Measurements from ENCODE around the gene WNT6. TPM values are rescaled to one million over a fixed set of nuclear protein-coding genes. Genes with fewer than 3 reads are reported as not detected.

WNT6 gene
- total RNA-seq, 2 donors from 2014 or later, result 0.25 to 0.37 TPM

- Histone ChIP-seq H3K4me1 (no peaks in the 10 kb centered on the region), H3K4me3 (no peak overlapping the region), H3K9me3 (no peaks in the 10 kb centered on the region), H3K27me3 (peaks cover 27% of the 10 kb centered on the region), H3K9ac (ENCODE audit: low read depth in 2 of 2, low read length in 2 of 2) (no peak overlapping the region), H3K36me3 (no peaks in the 10 kb centered on the region), H3K27ac (no peak overlapping the region)
- DNase-seq, result no peak
- intact Hi-C loops (cut with DNase I), result no loop called here
- TF ChIP-seq CTCF (IDR thresholded peaks at IDR 0.05), result no peak
These were observed 5.8 kb downstream of the WNT6 start for GRCh38 chr2:218865396-218865795.

GRCh38 chr2:218865999-218866398 lies 6.4 kb downstream of the WNT6 start:
- Histone ChIP-seq H3K9me3 (no peaks in the 10 kb centered on the region), H3K36me3 (no peaks in the 10 kb centered on the region), H3K27ac (no peak overlapping the region), H3K27me3 (peaks cover 27% of the 10 kb centered on the region), H3K4me3 (no peak overlapping the region), H3K9ac (ENCODE audit: low read depth in 2 of 2, low read length in 2 of 2) (no peak overlapping the region), H3K4me1 (no peaks in the 10 kb centered on the region)
- no peak for DNase-seq
- intact Hi-C loops (cut with DNase I), result no loop called here
- TF ChIP-seq CTCF (IDR thresholded peaks at IDR 0.05), result no peak

- intact Hi-C loops (cut with DNase I), result no loop called here
- peaks cover 31% of the 10 kb centered on the region for H3K27me3 ChIP-seq
- no peak overlapping the region for H3K4me3 ChIP-seq
- no peak overlapping the region for H3K27ac ChIP-seq
- no peak for DNase-seq
- no peak for TF ChIP-seq CTCF (IDR thresholded peaks at IDR 0.05)
- H3K4me1 ChIP-seq, result no peaks in the 10 kb centered on the region
- no peaks in the 10 kb centered on the region for H3K9me3 ChIP-seq
- H3K36me3 ChIP-seq, result no peaks in the 10 kb centered on the region
- H3K9ac ChIP-seq (ENCODE audit: low read depth in 2 of 2, low read length in 2 of 2), result no peak overlapping the region
These were observed 8.3 kb downstream of the WNT6 start for GRCh38 chr2:218867900-218868299.

- Histone ChIP-seq H3K4me3 (no peak overlapping the region), H3K27me3 (peaks cover 43% of the 10 kb centered on the region), H3K9me3 (no peaks in the 10 kb centered on the region), H3K36me3 (no peaks in the 10 kb centered on the region), H3K27ac (no peak overlapping the region), H3K9ac (ENCODE audit: low read depth in 2 of 2, low read length in 2 of 2) (no peak overlapping the region), H3K4me1 (no peaks in the 10 kb centered on the region)
- DNase-seq, result no peak
- intact Hi-C loops (cut with DNase I), result no loop called here
- TF ChIP-seq CTCF (IDR thresholded peaks at IDR 0.05), result no peak
These were observed 9.5 kb downstream of the WNT6 start for GRCh38 chr2:218869064-218869463.

GRCh38 chr2:218870984-218871344 lies 11.4 kb downstream of the WNT6 start:
- Histone ChIP-seq H3K4me3 (peak overlapping the region; percentile 20), H3K4me1 (no peaks in the 10 kb centered on the region), H3K9ac (ENCODE audit: low read depth in 2 of 2, low read length in 2 of 2) (peak overlapping the region in 1 of 2 donors; percentile 50), H3K36me3 (no peaks in the 10 kb centered on the region), H3K27me3 (peaks cover 51% of the 10 kb centered on the region), H3K9me3 (no peaks in the 10 kb centered on the region), H3K27ac (no peak overlapping the region)
- DNase-seq, result no peak
- intact Hi-C loops (cut with DNase I), result no loop called here
- no peak for TF ChIP-seq CTCF (IDR thresholded peaks at IDR 0.05)
